SIG-M5 treated with dmso at 0.1 percent for 504 hours (cell line): Measurements from ENCODE around the gene CDH20.
A peak's percentile ranks its signal among the peaks of the same experiment; 100 is the strongest.
"Not testable (repeated sequence)": the region's sequence is repeated elsewhere in the genome, so short reads cannot be mapped to it uniquely, and the experiment has no call there.

ENCODE experiments used
- DNase-seq: peaks from one replicate; lab custom pipeline; 2025; ENCODE audit not compliant: unreplicated experiment; lab: John Stamatoyannopoulos, UW

CDH20 gene

GRCh38 chr18:61340148-61340547 lies 6.9 kb downstream of the CDH20 start:
- DNase-seq, result no peak

- DNase-seq, result no peak
These were observed 15.0 kb downstream of the CDH20 start for GRCh38 chr18:61348230-61348629.

GRCh38 chr18:61350578-61350977 lies 17.3 kb downstream of the CDH20 start:
- no peak for DNase-seq

GRCh38 chr18:61352059-61352458 lies 18.8 kb downstream of the CDH20 start:
- no peak for DNase-seq

GRCh38 chr18:61352611-61353010 lies 19.4 kb downstream of the CDH20 start:
- no peak for DNase-seq

- peak; percentile 14 for DNase-seq
These were observed 27.5 kb downstream of the CDH20 start for GRCh38 chr18:61360404-61361383.

GRCh38 chr18:61362511-61362910 lies 29.3 kb downstream of the CDH20 start:
- DNase-seq, result no peak

GRCh38 chr18:61364953-61365352 lies 31.7 kb downstream of the CDH20 start:
- DNase-seq, result no peak

GRCh38 chr18:61368001-61368400 lies 34.8 kb downstream of the CDH20 start:
- no peak for DNase-seq

- DNase-seq, result not testable (repeated sequence)
These were observed 36.4 kb downstream of the CDH20 start for GRCh38 chr18:61369671-61370070.

- no peak for DNase-seq
These were observed 37.9 kb downstream of the CDH20 start for GRCh38 chr18:61371111-61371510.

GRCh38 chr18:61379827-61380226 lies 46.6 kb downstream of the CDH20 start:
- DNase-seq, result no peak

- no peak for DNase-seq
These were observed 54.8 kb downstream of the CDH20 start for GRCh38 chr18:61388010-61388409.

- no peak for DNase-seq
These were observed 61.8 kb downstream of the CDH20 start for GRCh38 chr18:61394983-61395382.

GRCh38 chr18:61397222-61397621 lies 64.0 kb downstream of the CDH20 start:
- DNase-seq, result no peak

GRCh38 chr18:61398961-61399705 lies 65.9 kb downstream of the CDH20 start:
- no peak for DNase-seq

- no peak for DNase-seq
These were observed 66.9 kb downstream of the CDH20 start for GRCh38 chr18:61400016-61400635.

GRCh38 chr18:61400716-61401115 lies 67.5 kb downstream of the CDH20 start:
- DNase-seq, result peak; percentile 6

- DNase-seq, result no peak
These were observed 69.5 kb downstream of the CDH20 start for GRCh38 chr18:61402726-61403125.

- no peak for DNase-seq
These were observed 80.2 kb downstream of the CDH20 start for GRCh38 chr18:61413396-61413795.

GRCh38 chr18:61414086-61414485 lies 80.9 kb downstream of the CDH20 start:
- DNase-seq, result no peak

- DNase-seq, result no peak
These were observed 86.5 kb downstream of the CDH20 start for GRCh38 chr18:61419763-61420162.
